Stomach (tissue), 9 donors: ENCODE data around the gene SMC4. TPM values are rescaled to one million over a fixed set of nuclear protein-coding genes. Genes with fewer than 3 reads are reported as not detected.
A peak's percentile ranks its signal among the peaks of the same experiment; 100 is the strongest.

Experiments
- DNase-seq, 2 donors: peaks; one replicate each; pipeline versions ENCODE4 v3.0.0 to v3.0.0-alpha.2; 2013 to 2019
- H3K27ac ChIP-seq, 5 donors: fragments of 200-600 bp in 4 of 5; sonication (generic) in 4 of 5; one replicate each; pipeline ENCODE4 v1.5.1; 2013 to 2019; ENCODE audit warnings: mild to moderate bottlenecking in 1 of 5, moderate library complexity in 1 of 5
- H3K27me3 ChIP-seq, 3 donors: fragments of 200-600 bp; sonication (generic); one replicate each; pipeline ENCODE4 v1.5.1; 2017 to 2019; ENCODE audit warnings: mixed run types in 1 of 3
- H3K36me3 ChIP-seq, 4 donors: fragments of 200-600 bp; sonication (generic); 1 replicate in 3 of 4; 2 replicates in 1 of 4; pipeline ENCODE4 v1.5.1; 2016 to 2019
- H3K4me1 ChIP-seq, 4 donors: fragments of 200-600 bp; sonication (generic); one replicate each; pipeline ENCODE4 v1.5.1; 2016 to 2019
- H3K4me3 ChIP-seq, 4 donors: fragments of 200-600 bp; sonication (generic) in 3 of 4; one replicate each; pipeline ENCODE4 v1.5.1; 2016 to 2019; ENCODE audit warnings: mild to moderate bottlenecking in 1 of 4
- H3K9me3 ChIP-seq, 4 donors: fragments of 200-600 bp; sonication (generic); one replicate each; pipeline ENCODE4 v1.5.1; 2016 to 2019
- EP300 ChIP-seq: sonication (generic); formaldehyde crosslinking; IDR thresholded peaks from one replicate; pipeline ENCODE4 v1.6.1; 2017; ENCODE audit warnings: antibody characterized with exemption
- POLR2A ChIP-seq, 4 donors: fragments of 450-650 bp; IDR thresholded peaks; one replicate each; pipeline ENCODE4 v1.6.1; 2016; ENCODE audit warnings: antibody characterized with exemption in 4 of 4, control low read depth in 2 of 4, mild to moderate bottlenecking in 1 of 4, moderate library complexity in 1 of 4
- POLR2AphosphoS5 ChIP-seq, 3 donors: sonication (generic); formaldehyde crosslinking; IDR thresholded peaks; one replicate each; pipeline ENCODE4 v1.6.1; 2016; ENCODE audit warnings: antibody characterized with exemption in 3 of 3
- WGBS, 5 donors: extraction: QIAGEN DNeasy Blood & Tissue Kit in 3 of 5; methylation state at CpG; one replicate each; pipeline versions ENCODE4 v1.1.5 to v1.1.7; 2013 to 2018; 5-methylcytosine and 5-hydroxymethylcytosine counted together
- intact Hi-C: fragments of 100-400 bp; cut with DNase I; formaldehyde crosslinking; loops from one replicate; pipeline ENCODE4 v1.15.1; 2023; ENCODE audit warnings: low total_unique reads
- polyA plus RNA-seq, 3 donors: library from polyadenylated mRNA; stranded (reverse); fragments of 200-250 nt; gene quantifications; one replicate each; pipeline ENCODE4 v1.2.3, GENCODE V29; 2013
- total RNA-seq, 5 donors: library from RNA; depleted of rRNA; stranded (reverse); fragments of >200 nt; gene quantifications; one replicate each; pipeline versions ENCODE4 v1.1.0 to v1.2.3, GENCODE V29; 2014 to 2016
- TF ChIP-seq, protein P1 (sequence below), 7 experiments: fragments of 450-650 bp in 4 of 7; fragments of 200-600 bp in 3 of 7; sonication (generic) in 3 of 7; IDR thresholded peaks; one replicate each; pipeline ENCODE4 v1.5.1; 2016 to 2019; ENCODE audit warnings: antibody characterized with exemption in 7 of 7, control low read depth in 2 of 7, mild to moderate bottlenecking in 1 of 7
- donor health status: healthy with polysubstance abuse.
- donor health status: Bipolar disorder and iron deficiency.
- donor health status: healthy.

SMC4 gene
- total and polyA plus RNA-seq, 8 donors = 12.8 to 122 (median 46.7) TPM

DNA sequence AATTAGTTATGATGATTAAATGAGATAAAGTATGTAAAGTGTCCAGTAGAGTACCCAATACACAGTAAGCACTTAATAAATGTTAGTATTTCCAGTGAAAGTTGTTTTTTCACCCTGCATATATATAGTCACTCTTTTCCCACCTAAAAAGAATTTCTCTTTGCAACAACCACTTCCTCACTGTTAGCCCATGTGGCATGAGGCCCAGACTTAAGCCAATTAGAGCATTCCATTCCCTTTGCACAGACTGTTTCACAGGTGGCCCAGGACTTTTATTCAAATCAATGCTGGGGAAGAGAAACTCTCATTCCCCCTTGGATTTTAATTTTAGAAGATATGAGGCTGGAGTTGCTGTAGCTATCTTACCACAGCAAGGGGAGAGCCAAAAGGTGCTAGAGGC, 4.2 kb upstream of the SMC4 start:
- H3K27me3 ChIP-seq = no peaks in the 10 kb centered on the region
- peaks cover 8 to 23% (median 14%) of the 10 kb centered on the region in 4 donors for H3K4me1 ChIP-seq
- no peaks in the 10 kb centered on the region for H3K9me3 ChIP-seq
- H3K27ac ChIP-seq = no peak overlapping the region
- TF ChIP-seq POLR2AphosphoS5 (IDR thresholded peaks at IDR 0.05) (no peak), EP300 (no peak), POLR2A (IDR thresholded peaks at IDR 0.05) (no peak)
- TF ChIP-seq, protein P1, sequence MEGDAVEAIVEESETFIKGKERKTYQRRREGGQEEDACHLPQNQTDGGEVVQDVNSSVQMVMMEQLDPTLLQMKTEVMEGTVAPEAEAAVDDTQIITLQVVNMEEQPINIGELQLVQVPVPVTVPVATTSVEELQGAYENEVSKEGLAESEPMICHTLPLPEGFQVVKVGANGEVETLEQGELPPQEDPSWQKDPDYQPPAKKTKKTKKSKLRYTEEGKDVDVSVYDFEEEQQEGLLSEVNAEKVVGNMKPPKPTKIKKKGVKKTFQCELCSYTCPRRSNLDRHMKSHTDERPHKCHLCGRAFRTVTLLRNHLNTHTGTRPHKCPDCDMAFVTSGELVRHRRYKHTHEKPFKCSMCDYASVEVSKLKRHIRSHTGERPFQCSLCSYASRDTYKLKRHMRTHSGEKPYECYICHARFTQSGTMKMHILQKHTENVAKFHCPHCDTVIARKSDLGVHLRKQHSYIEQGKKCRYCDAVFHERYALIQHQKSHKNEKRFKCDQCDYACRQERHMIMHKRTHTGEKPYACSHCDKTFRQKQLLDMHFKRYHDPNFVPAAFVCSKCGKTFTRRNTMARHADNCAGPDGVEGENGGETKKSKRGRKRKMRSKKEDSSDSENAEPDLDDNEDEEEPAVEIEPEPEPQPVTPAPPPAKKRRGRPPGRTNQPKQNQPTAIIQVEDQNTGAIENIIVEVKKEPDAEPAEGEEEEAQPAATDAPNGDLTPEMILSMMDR (IDR thresholded peaks at IDR 0.05) = no peak
- intact Hi-C loops = no loop called here
- peak in 1 of 2 donors; percentile 37 for DNase-seq
- H3K4me3 ChIP-seq = no peak overlapping the region
- H3K36me3 ChIP-seq = peaks cover 0 to 7% (median 0%) of the 10 kb centered on the region in 4 donors

DNA sequence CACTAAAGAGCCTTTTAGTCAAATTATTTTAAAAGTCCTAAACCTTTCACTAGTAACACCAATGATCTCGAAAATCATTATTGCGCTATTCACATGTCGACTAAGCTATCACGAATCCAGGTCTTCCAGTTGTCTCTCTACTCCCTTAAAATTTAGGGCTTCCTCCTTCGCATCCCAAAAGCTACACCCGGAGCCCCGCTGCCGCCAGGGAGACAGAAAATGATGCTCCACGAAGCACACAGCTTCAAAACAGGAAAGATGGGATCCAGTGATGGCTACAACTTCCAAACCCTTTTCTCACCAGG, 678 bp upstream of the SMC4 start:
- Histone ChIP-seq H3K36me3 (no peaks in the 10 kb centered on the region), H3K4me1 (peaks cover 15 to 49% (median 38%) of the 10 kb centered on the region in 4 donors), H3K27me3 (peaks cover 0 to 7% (median 0%) of the 10 kb centered on the region in 3 donors), H3K27ac (peak overlapping the region; percentile 88 to 97 (median 92)), H3K9me3 (no peaks in the 10 kb centered on the region), H3K4me3 (peak overlapping the region; percentile 64 to 80 (median 78))
- intact Hi-C loops = no loop called here
- no peak for DNase-seq
- no peak for TF ChIP-seq EP300
- TF ChIP-seq, protein P1 (IDR thresholded peaks at IDR 0.05) = no peak
- no peak for TF ChIP-seq POLR2A (IDR thresholded peaks at IDR 0.05)
- no peak for TF ChIP-seq POLR2AphosphoS5 (IDR thresholded peaks at IDR 0.05)
- 0 to 1% (median 0%) methylated on average over 9 of the region's 9 CpGs for WGBS, 5 donors

DNA sequence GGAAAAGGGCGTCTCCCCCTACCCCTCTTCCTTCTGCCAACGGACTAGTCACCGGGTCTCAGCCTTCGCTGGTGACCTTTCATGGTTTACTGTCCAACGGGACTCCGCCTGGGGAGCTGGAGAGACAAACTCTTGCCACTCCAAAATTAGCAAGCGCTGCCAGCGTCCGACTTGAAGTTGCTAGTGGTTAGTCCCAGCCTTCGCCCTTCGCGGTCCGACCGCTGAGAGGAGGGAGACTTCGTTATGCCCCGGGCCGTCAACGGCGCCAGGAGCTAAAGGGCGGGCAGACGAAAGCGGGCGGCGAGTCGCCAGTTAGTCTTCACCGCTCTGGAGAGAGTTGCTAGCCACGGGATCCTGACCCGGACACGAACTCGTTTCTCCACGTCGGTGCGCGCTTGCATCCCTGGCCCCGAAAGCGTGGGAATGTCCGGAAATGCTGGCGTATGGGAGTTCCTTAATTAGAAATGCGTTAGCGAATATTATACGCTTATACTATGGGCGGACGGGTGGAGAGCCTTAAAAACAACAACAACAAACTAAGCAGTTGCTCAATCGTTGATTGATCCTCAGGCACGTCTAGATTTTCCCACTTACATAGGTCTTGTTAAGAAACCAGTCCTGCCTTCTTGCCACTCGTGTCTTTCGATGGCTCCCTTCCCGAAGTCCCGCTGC, 716 bp downstream of the SMC4 start:
- Histone ChIP-seq H3K4me1 (peaks cover 15 to 59% (median 38%) of the 10 kb centered on the region in 4 donors), H3K9me3 (no peaks in the 10 kb centered on the region), H3K27ac (peak overlapping the region; percentile 88 to 97 (median 92)), H3K36me3 (no peaks in the 10 kb centered on the region), H3K4me3 (peak overlapping the region; percentile 64 to 80 (median 78)), H3K27me3 (peaks cover 0 to 7% (median 0%) of the 10 kb centered on the region in 3 donors)
- 0 to 1% (median 0%) methylated on average over 40 to 49 of the region's 49 CpGs for WGBS, 5 donors
- DNase-seq = peak; percentile 40 to 77
- intact Hi-C loops = no loop called here
- TF ChIP-seq POLR2AphosphoS5 (IDR thresholded peaks at IDR 0.05) = no peak
- TF ChIP-seq EP300 = no peak
- TF ChIP-seq, protein P1 (IDR thresholded peaks at IDR 0.05) = no peak

DNA sequence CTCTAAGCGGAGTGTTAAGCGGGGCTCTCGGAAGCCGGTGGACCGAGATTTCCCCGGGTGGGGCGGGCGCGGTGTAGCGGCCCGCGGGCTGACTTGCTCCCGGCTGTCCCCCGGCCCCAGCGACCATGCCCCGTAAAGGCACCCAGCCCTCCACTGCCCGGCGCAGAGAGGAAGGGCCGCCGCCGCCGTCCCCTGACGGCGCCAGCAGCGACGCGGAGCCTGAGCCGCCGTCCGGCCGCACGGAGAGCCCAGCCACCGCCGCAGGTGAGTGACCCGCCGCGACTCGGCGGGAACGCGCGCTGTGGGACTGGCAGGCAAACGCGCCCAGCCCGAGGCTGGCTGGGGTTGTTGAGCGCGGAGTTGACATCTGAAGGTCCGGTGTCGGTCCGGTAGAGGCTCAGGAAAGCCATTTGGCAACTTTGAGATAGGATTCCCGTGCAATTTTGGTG, 1.3 kb downstream of the SMC4 start:
- Histone ChIP-seq H3K4me3 (peak overlapping the region; percentile 64 to 80 (median 78)), H3K27ac (peak overlapping the region; percentile 88 to 97 (median 92)), H3K27me3 (peaks cover 0 to 7% (median 0%) of the 10 kb centered on the region in 3 donors), H3K4me1 (peaks cover 15 to 59% (median 38%) of the 10 kb centered on the region in 4 donors), H3K9me3 (no peaks in the 10 kb centered on the region), H3K36me3 (no peaks in the 10 kb centered on the region)
- TF ChIP-seq, protein P1 (IDR thresholded peaks at IDR 0.05) = no peak
- no peak for TF ChIP-seq POLR2A (IDR thresholded peaks at IDR 0.05)
- no peak for TF ChIP-seq EP300
- no peak for TF ChIP-seq POLR2AphosphoS5 (IDR thresholded peaks at IDR 0.05)
- DNase-seq = peak; percentile 56 to 67
- intact Hi-C loops = no loop called here
- 0 to 1% (median 0%) methylated on average over 26 to 51 of the region's 51 CpGs for WGBS, 5 donors
